K562 (cell line): ENCODE data around the gene HOXA11.

ENCODE experiments used
- BRCA1 ChIP-seq, 2 experiments: fragments of 450-650 bp in 1 of 2; sonication (generic) in 1 of 2; formaldehyde crosslinking in 1 of 2; IDR thresholded peaks; 2 replicates each; pipeline versions ENCODE4 v1.5.0 to v1.6.1; 2017 to 2020; ENCODE audit warnings: mild to moderate bottlenecking in 1 of 2, missing genetic modification reagents in 1 of 2
- BRD4 ChIP-seq: fragments of 200-600 bp; sonication (generic); IDR thresholded peaks from 2 replicates; pipeline ENCODE4 v1.6.1; 2017; ENCODE audit warnings: inconsistent platforms
- CBX1 ChIP-seq: sonication (generic); IDR thresholded peaks from 2 replicates; pipeline ENCODE4 v1.6.1; 2016; ENCODE audit warnings: antibody characterized with exemption, low read depth, mild to moderate bottlenecking
- CHCHD3 ChIP-seq: fragments of 250-450 bp; sonication (Bioruptor Pico); IDR thresholded peaks from 2 replicates; pipeline ENCODE4 v2.1.2; 2022; ENCODE audit warnings: mild to moderate bottlenecking
- FUS ChIP-seq: fragments of 200-400 bp; formaldehyde crosslinking; optimal IDR thresholded peaks from 2 replicates; pipeline ENCODE3; 2017; ENCODE audit warnings: low read depth, low read length
- HDAC1 ChIP-seq, 2 experiments: fragments of 450-650 bp; IDR thresholded peaks; 2 replicates each; pipeline ENCODE4 v1.6.1; 2016 to 2017; ENCODE audit warnings: inconsistent platforms in 1 of 2, mild to moderate bottlenecking in 1 of 2, moderate library complexity in 1 of 2
- MAX ChIP-seq: sonication (generic); formaldehyde crosslinking; IDR thresholded peaks from 2 replicates; pipeline ENCODE4 v1.9.0; 2022; ENCODE audit warnings: mild to moderate bottlenecking, missing genetic modification reagents
- NBN ChIP-seq: fragments of 450-650 bp; IDR thresholded peaks from 2 replicates; pipeline ENCODE4 v1.6.1; 2016; ENCODE audit warnings: low read depth, mild to moderate bottlenecking
- POLR2A ChIP-seq: fragments of 450-650 bp; conservative IDR thresholded peaks from 2 replicates; pipeline ENCODE4 v1.6.1; 2016
- ZBTB33 ChIP-seq: sonication (generic); formaldehyde crosslinking; IDR thresholded peaks from 2 replicates; pipeline ENCODE4 v1.8.1; 2023; ENCODE audit warnings: mild to moderate bottlenecking, missing genetic modification reagents
- ZNF121 ChIP-seq: sonication (generic); formaldehyde crosslinking; conservative IDR thresholded peaks from 2 replicates; pipeline ENCODE4 v1.8.0; 2022; ENCODE audit warnings: missing genetic modification reagents
- TF ChIP-seq, protein P1 (sequence below): sonication (generic); formaldehyde crosslinking; IDR thresholded peaks from 2 replicates; pipeline ENCODE4 v1.8.1; 2023; ENCODE audit warnings: mild to moderate bottlenecking, missing genetic modification reagents
- TF ChIP-seq, protein P2 (sequence below), 3 experiments: IDR thresholded peaks in 2 of 3; conservative IDR thresholded peaks in 1 of 3; 2 replicates each; pipeline ENCODE4 v1.5.1; 2011 to 2012; ENCODE audit warnings: low read length in 3 of 3, mild to moderate bottlenecking in 3 of 3, control low read depth in 2 of 3, improper control_type of control experiment in 1 of 3, inconsistent platforms in 1 of 3, low read depth in 1 of 3, mixed read lengths in 1 of 3, moderate library complexity in 1 of 3; ENCODE audit not compliant: insufficient read depth in 2 of 3

- TF ChIP-seq ZBTB33 (CRISPR knock-in tag) = no peak
- TF ChIP-seq POLR2A = no peak
- TF ChIP-seq NBN = no peak
- TF ChIP-seq BRD4 = no peak
- no peak for TF ChIP-seq CBX1
- no peak for TF ChIP-seq BRCA1 (IDR thresholded peaks at IDR 0.05)
- TF ChIP-seq BRCA1 (CRISPR knock-in tag; IDR thresholded peaks at IDR 0.05) = no peak
- no peak for TF ChIP-seq HDAC1 (IDR thresholded peaks at IDR 0.05)
- no peak for TF ChIP-seq FUS
- TF ChIP-seq, protein P1, sequence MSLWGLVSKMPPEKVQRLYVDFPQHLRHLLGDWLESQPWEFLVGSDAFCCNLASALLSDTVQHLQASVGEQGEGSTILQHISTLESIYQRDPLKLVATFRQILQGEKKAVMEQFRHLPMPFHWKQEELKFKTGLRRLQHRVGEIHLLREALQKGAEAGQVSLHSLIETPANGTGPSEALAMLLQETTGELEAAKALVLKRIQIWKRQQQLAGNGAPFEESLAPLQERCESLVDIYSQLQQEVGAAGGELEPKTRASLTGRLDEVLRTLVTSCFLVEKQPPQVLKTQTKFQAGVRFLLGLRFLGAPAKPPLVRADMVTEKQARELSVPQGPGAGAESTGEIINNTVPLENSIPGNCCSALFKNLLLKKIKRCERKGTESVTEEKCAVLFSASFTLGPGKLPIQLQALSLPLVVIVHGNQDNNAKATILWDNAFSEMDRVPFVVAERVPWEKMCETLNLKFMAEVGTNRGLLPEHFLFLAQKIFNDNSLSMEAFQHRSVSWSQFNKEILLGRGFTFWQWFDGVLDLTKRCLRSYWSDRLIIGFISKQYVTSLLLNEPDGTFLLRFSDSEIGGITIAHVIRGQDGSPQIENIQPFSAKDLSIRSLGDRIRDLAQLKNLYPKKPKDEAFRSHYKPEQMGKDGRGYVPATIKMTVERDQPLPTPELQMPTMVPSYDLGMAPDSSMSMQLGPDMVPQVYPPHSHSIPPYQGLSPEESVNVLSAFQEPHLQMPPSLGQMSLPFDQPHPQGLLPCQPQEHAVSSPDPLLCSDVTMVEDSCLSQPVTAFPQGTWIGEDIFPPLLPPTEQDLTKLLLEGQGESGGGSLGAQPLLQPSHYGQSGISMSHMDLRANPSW = no peak
- TF ChIP-seq, protein P2, sequence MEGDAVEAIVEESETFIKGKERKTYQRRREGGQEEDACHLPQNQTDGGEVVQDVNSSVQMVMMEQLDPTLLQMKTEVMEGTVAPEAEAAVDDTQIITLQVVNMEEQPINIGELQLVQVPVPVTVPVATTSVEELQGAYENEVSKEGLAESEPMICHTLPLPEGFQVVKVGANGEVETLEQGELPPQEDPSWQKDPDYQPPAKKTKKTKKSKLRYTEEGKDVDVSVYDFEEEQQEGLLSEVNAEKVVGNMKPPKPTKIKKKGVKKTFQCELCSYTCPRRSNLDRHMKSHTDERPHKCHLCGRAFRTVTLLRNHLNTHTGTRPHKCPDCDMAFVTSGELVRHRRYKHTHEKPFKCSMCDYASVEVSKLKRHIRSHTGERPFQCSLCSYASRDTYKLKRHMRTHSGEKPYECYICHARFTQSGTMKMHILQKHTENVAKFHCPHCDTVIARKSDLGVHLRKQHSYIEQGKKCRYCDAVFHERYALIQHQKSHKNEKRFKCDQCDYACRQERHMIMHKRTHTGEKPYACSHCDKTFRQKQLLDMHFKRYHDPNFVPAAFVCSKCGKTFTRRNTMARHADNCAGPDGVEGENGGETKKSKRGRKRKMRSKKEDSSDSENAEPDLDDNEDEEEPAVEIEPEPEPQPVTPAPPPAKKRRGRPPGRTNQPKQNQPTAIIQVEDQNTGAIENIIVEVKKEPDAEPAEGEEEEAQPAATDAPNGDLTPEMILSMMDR (IDR thresholded peaks at IDR 0.05 in 2 of 3, conservative IDR thresholded peaks at IDR 0.05 in 1 of 3; ENCODE audit: insufficient read depth in 2 of 3, low read depth in 1 of 3, low read length in 3 of 3) = no peak
- no peak for TF ChIP-seq MAX (CRISPR knock-in tag)
- no peak for TF ChIP-seq ZNF121 (CRISPR knock-in tag)
- no peak for TF ChIP-seq CHCHD3 (CRISPR knock-in tag)
Observed at GRCh38 chr7:27198871-27199801, 14.1 kb upstream of the HOXA11 start.
